ENCODE data around the gene TNS4. TPM values are rescaled to one million over a fixed set of nuclear protein-coding genes. Genes with fewer than 3 reads are reported as not detected.

TNS4 gene
- total RNA-seq, 1 donor from 2014 or later = not detected

DNA sequence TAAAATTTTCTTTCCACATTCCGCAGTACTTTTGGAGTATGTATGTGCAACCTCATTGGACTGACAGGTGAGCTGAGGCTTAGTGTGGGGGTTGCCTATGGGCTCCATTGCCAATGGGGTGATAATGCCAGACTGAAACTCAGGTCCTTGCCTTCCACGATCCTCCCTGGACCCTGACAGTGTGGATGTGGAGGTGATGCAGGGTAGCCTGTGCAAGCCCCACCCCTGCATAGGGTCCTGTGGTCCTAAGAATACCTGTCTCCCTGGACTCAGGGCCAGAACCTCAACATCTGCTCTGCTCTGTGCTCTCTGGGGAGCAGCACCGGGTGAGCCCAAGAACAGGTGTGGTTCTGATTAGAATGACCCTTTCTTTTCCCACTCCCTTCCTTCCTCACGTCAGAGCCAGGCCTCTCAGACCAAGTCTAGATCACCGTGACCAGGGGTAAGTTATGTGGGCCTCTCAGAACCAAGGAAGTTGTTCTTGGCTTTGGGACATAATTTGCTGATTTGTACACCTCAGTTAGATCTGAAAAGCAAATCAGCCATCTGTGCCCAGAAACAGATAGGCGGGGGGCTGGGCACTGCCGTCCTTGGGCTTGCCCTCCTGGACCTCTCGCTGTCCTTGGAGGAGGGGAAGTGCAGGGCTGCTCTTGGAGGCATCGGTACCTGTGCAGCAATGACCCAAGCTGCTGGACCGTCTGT is 8.4 kb upstream of the TNS4 start:
- no peak overlapping the region for H3K4me3 Mint-ChIP-seq
- peaks cover 12% of the 10 kb centered on the region for H3K4me1 ChIP-seq
- no peak overlapping the region for H3K4me3 ChIP-seq
- H3K36me3 ChIP-seq = no peaks in the 10 kb centered on the region
- no peaks in the 10 kb centered on the region for H3K9me3 Mint-ChIP-seq
- no peak overlapping the region for H3K4me2 ChIP-seq
- H3K36me3 Mint-ChIP-seq = no peaks in the 10 kb centered on the region
- H3K4me1 Mint-ChIP-seq = peaks cover 16% of the 10 kb centered on the region
- no peaks in the 10 kb centered on the region for H3K79me2 ChIP-seq (ENCODE audit: low read depth)
- peaks cover 8% of the 10 kb centered on the region for H3K27me3 Mint-ChIP-seq (ENCODE audit: insufficient read depth, low read depth)
- no peak overlapping the region for H2AFZ ChIP-seq (replicated peaks)
- no peaks in the 10 kb centered on the region for H3K9me3 ChIP-seq (ENCODE audit: low read depth)
- H3K27me3 ChIP-seq = no peaks in the 10 kb centered on the region
- DNase-seq (ENCODE audit: low spot score) = no peak
- TF ChIP-seq, protein P1, sequence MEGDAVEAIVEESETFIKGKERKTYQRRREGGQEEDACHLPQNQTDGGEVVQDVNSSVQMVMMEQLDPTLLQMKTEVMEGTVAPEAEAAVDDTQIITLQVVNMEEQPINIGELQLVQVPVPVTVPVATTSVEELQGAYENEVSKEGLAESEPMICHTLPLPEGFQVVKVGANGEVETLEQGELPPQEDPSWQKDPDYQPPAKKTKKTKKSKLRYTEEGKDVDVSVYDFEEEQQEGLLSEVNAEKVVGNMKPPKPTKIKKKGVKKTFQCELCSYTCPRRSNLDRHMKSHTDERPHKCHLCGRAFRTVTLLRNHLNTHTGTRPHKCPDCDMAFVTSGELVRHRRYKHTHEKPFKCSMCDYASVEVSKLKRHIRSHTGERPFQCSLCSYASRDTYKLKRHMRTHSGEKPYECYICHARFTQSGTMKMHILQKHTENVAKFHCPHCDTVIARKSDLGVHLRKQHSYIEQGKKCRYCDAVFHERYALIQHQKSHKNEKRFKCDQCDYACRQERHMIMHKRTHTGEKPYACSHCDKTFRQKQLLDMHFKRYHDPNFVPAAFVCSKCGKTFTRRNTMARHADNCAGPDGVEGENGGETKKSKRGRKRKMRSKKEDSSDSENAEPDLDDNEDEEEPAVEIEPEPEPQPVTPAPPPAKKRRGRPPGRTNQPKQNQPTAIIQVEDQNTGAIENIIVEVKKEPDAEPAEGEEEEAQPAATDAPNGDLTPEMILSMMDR (IDR thresholded peaks at IDR 0.05) = no peak
- TF ChIP-seq EZH2 (IDR thresholded peaks at IDR 0.05) = no peak
- TF ChIP-seq EZH2phosphoT487 (IDR thresholded peaks at IDR 0.05) = no peak
- H3F3A ChIP-seq (ENCODE audit: low read depth) = no peaks in the 10 kb centered on the region
- H3K27ac Mint-ChIP-seq = no peak overlapping the region
- no peaks in the 10 kb centered on the region for H4K20me1 ChIP-seq (ENCODE audit: low read depth)
- H3K27ac ChIP-seq = no peak overlapping the region
- H3K9ac ChIP-seq = no peak overlapping the region

DNA sequence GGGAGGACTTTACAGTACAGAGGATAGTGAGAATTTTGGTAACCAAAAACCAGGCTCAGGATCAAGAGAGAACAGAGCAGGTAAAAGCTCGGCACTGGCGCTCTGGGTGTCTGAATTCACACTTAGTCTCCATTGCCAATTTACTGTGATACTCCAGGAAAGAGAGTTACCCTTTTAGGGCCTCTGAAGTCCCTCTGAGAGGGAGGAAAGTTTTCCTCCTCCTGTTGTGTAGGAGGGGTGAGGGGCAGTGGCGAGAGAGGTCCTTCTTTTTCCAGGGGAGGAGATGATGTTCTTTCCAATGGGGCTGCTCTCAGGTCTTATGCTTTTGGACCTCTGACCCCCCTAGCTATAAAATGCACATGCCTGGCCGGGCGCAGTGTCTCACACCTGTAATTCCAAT is 5.4 kb upstream of the TNS4 start:
- H3K79me2 ChIP-seq (ENCODE audit: low read depth) = no peaks in the 10 kb centered on the region
- Mint-ChIP-seq H3K9me3 (no peaks in the 10 kb centered on the region), H3K4me3 (no peak overlapping the region), H3K27ac (no peak overlapping the region), H3K36me3 (no peaks in the 10 kb centered on the region), H3K4me1 (peaks cover 16% of the 10 kb centered on the region), H3K27me3 (ENCODE audit: insufficient read depth, low read depth) (peaks cover 7% of the 10 kb centered on the region)
- no peaks in the 10 kb centered on the region for H4K20me1 ChIP-seq (ENCODE audit: low read depth)
- H3K9ac ChIP-seq = no peak overlapping the region
- H2AFZ ChIP-seq (replicated peaks) = no peak overlapping the region
- peaks cover 12% of the 10 kb centered on the region for H3K4me1 ChIP-seq
- H3K9me3 ChIP-seq (ENCODE audit: low read depth) = no peaks in the 10 kb centered on the region
- no peak overlapping the region for H3K4me2 ChIP-seq
- no peaks in the 10 kb centered on the region for H3K36me3 ChIP-seq
- no peak overlapping the region for H3K4me3 ChIP-seq
- no peaks in the 10 kb centered on the region for H3F3A ChIP-seq (ENCODE audit: low read depth)
- TF ChIP-seq EZH2phosphoT487 (IDR thresholded peaks at IDR 0.05) = no peak
- TF ChIP-seq, protein P1 (IDR thresholded peaks at IDR 0.05) = no peak
- H3K27me3 ChIP-seq = no peaks in the 10 kb centered on the region
- no peak for DNase-seq (ENCODE audit: low spot score)
- H3K27ac ChIP-seq = no peak overlapping the region

DNA sequence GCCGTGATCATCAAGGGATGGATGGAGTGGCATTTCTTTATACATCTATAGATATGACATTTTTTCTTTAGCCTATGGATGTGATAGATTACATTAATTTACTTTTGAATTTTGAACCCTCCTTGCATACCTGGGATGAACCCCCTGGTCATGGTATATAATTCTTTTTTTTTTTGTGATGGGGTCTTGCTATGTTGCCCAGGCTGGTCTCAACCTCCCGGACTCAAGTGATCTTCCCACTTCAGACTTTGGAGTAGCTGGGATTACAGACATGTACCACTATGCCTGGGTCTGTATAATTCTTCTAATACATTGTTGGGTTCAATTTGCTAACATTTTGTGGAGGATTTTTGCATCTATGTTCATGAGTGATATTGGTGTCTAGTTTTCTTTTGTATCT is 1.7 kb upstream of the TNS4 start:
- TF ChIP-seq, protein P1 (IDR thresholded peaks at IDR 0.05) = no peak
- TF ChIP-seq EZH2 (IDR thresholded peaks at IDR 0.05) (no peak), EZH2phosphoT487 (IDR thresholded peaks at IDR 0.05) (no peak)
- Histone ChIP-seq H3K79me2 (ENCODE audit: low read depth) (no peaks in the 10 kb centered on the region), H3K4me2 (no peak overlapping the region), H3F3A (ENCODE audit: low read depth) (no peaks in the 10 kb centered on the region), H3K36me3 (no peaks in the 10 kb centered on the region), H3K4me1 (peaks cover 7% of the 10 kb centered on the region), H3K27me3 (peaks cover 7% of the 10 kb centered on the region), H3K27ac (no peak overlapping the region), H3K9ac (no peak overlapping the region), H4K20me1 (ENCODE audit: low read depth) (no peaks in the 10 kb centered on the region), H3K4me3 (no peak overlapping the region), H3K9me3 (ENCODE audit: low read depth) (no peaks in the 10 kb centered on the region), H2AFZ (replicated peaks) (no peak overlapping the region)
- Mint-ChIP-seq H3K27ac (no peak overlapping the region), H3K36me3 (no peaks in the 10 kb centered on the region), H3K4me3 (no peak overlapping the region), H3K9me3 (no peaks in the 10 kb centered on the region), H3K27me3 (ENCODE audit: insufficient read depth, low read depth) (peaks cover 7% of the 10 kb centered on the region), H3K4me1 (peaks cover 14% of the 10 kb centered on the region)
- no peak for DNase-seq (ENCODE audit: low spot score)
